Testis (tissue), 2 donors: Measurements from ENCODE around the gene SLC24A3.

Experiments used
- POLR2A ChIP-seq: fragments of 450-650 bp; IDR thresholded peaks from one replicate; pipeline ENCODE4 v1.6.1; 2017; ENCODE audit warnings: antibody characterized with exemption, mild to moderate bottlenecking, moderate library complexity
- TF ChIP-seq, protein P1 (sequence below), 3 experiments: fragments of 450-650 bp in 2 of 3; fragments of 200-600 bp in 1 of 3; sonication (generic) in 1 of 3; IDR thresholded peaks; one replicate each; pipeline ENCODE4 v1.5.1; 2016 to 2019; ENCODE audit warnings: antibody characterized with exemption in 3 of 3, mild to moderate bottlenecking in 2 of 3, moderate library complexity in 1 of 3

DNA sequence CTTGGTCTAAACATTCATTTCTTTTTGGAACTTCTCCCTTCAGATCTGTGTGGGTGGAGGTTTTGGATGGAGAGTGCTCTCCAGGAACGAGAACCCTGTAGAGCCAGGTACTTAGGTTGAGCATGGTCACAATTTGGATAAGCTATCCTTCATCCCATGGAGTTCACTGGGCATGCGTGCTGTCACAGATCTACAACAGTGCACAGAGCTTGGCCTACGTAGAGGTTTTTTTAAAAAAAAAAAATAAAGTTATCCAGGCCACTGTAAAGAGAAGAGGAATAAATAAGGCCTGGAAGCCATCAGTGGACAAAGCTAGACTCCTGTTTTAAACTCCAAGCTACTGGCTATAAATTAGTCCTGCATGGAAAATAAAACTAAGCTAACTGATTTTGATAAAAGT, 165.6 kb downstream of the SLC24A3 start:
- TF ChIP-seq, protein P1, sequence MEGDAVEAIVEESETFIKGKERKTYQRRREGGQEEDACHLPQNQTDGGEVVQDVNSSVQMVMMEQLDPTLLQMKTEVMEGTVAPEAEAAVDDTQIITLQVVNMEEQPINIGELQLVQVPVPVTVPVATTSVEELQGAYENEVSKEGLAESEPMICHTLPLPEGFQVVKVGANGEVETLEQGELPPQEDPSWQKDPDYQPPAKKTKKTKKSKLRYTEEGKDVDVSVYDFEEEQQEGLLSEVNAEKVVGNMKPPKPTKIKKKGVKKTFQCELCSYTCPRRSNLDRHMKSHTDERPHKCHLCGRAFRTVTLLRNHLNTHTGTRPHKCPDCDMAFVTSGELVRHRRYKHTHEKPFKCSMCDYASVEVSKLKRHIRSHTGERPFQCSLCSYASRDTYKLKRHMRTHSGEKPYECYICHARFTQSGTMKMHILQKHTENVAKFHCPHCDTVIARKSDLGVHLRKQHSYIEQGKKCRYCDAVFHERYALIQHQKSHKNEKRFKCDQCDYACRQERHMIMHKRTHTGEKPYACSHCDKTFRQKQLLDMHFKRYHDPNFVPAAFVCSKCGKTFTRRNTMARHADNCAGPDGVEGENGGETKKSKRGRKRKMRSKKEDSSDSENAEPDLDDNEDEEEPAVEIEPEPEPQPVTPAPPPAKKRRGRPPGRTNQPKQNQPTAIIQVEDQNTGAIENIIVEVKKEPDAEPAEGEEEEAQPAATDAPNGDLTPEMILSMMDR (IDR thresholded peaks at IDR 0.05): no peak
- no peak for TF ChIP-seq POLR2A
